Suppressor macrophage treated with lipopolysaccharide for 1 hour (primary cell): ENCODE measurements around the gene ABCG2.

Source experiments
- DNase-seq, 3 donors: peaks; one replicate each; pipeline ENCODE4 v3.0.0-alpha.2; 2020 to 2022

Gene ABCG2

GRCh38 chr4:88158489-88159228, at the start of gene ABCG2:
TSS of gene ABCG2 (minus strand) at chr4:88158639. CDS start at chr4:88139995, 18,644 bp downstream.
- peak; percentile 59 to 82 (median 74) for DNase-seq

GRCh38 chr4:88208156-88208555, 49.7 kb upstream of the ABCG2 start:
- no peak for DNase-seq

- no peak for DNase-seq
These were observed 48.7 kb upstream of the ABCG2 start for GRCh38 chr4:88207171-88207570.

- no peak for DNase-seq
These were observed 46.4 kb upstream of the ABCG2 start for GRCh38 chr4:88204882-88205281.

GRCh38 chr4:88202443-88202842, 44.0 kb upstream of the ABCG2 start:
- no peak for DNase-seq

- DNase-seq: no peak
These were observed 41.7 kb upstream of the ABCG2 start for GRCh38 chr4:88200186-88200585.

- DNase-seq: no peak
These were observed 38.2 kb upstream of the ABCG2 start for GRCh38 chr4:88196523-88197185.

- no peak for DNase-seq
These were observed 37.5 kb upstream of the ABCG2 start for GRCh38 chr4:88196013-88196365.

GRCh38 chr4:88195328-88196012, 37.0 kb upstream of the ABCG2 start:
- DNase-seq: no peak

- no peak for DNase-seq
These were observed 33.0 kb upstream of the ABCG2 start for GRCh38 chr4:88191404-88191803.

- DNase-seq: no peak
These were observed 31.6 kb upstream of the ABCG2 start for GRCh38 chr4:88189881-88190585.

- DNase-seq: no peak
These were observed 30.9 kb upstream of the ABCG2 start for GRCh38 chr4:88189418-88189738.

- no peak for DNase-seq
These were observed 30.4 kb upstream of the ABCG2 start for GRCh38 chr4:88188738-88189417.

- DNase-seq: no peak
These were observed 29.3 kb upstream of the ABCG2 start for GRCh38 chr4:88187766-88188165.

GRCh38 chr4:88185906-88186305, 27.5 kb upstream of the ABCG2 start:
- DNase-seq: no peak

GRCh38 chr4:88179261-88179660, 20.8 kb upstream of the ABCG2 start:
- DNase-seq: no peak

- DNase-seq: no peak
These were observed 20.3 kb upstream of the ABCG2 start for GRCh38 chr4:88178626-88179231.

- DNase-seq: peak; percentile 75 to 80 (median 78)
These were observed 19.7 kb upstream of the ABCG2 start for GRCh38 chr4:88177983-88178625.

- no peak for DNase-seq
These were observed 14.5 kb upstream of the ABCG2 start for GRCh38 chr4:88172987-88173386.

- no peak for DNase-seq
These were observed 12.8 kb upstream of the ABCG2 start for GRCh38 chr4:88171206-88171605.

GRCh38 chr4:88169298-88169697, 10.9 kb upstream of the ABCG2 start:
- no peak for DNase-seq

GRCh38 chr4:88166608-88167007, 8.2 kb upstream of the ABCG2 start:
- peak; percentile 19 to 48 (median 42) for DNase-seq
